GM23248 (cell line): ENCODE measurements around the gene UBQLN4. TPM values are rescaled to one million over a fixed set of nuclear protein-coding genes. Genes with fewer than 3 reads are reported as not detected.

ENCODE experiments used
- DNase-seq: peaks from one replicate; pipeline ENCODE4 v3.0.0-alpha.2; 2015
- H2AFZ ChIP-seq: fragments of 200-600 bp; sonication (generic); 2 replicates; pipeline ENCODE4 v1.6.1; 2016; ENCODE audit warnings: antibody characterized with exemption
- H3F3A ChIP-seq: fragments of 200-600 bp; sonication (generic); 2 replicates; pipeline ENCODE4 v1.6.1; 2016; ENCODE audit warnings: mild to moderate bottlenecking, antibody characterized with exemption, mixed run types; ENCODE audit not compliant: insufficient read depth
- H3K27ac ChIP-seq: fragments of 200-600 bp; sonication (generic); 2 replicates; pipeline ENCODE4 v1.5.1; 2016; ENCODE audit warnings: mild to moderate bottlenecking
- H3K27me3 ChIP-seq: fragments of 200-600 bp; sonication (generic); replicated peaks from 2 replicates; pipeline ENCODE4 v1.6.1; 2016; ENCODE audit warnings: mild to moderate bottlenecking; ENCODE audit not compliant: insufficient read depth
- H3K36me3 ChIP-seq: fragments of 200-600 bp; sonication (generic); 2 replicates; pipeline ENCODE4 v1.6.1; 2016; ENCODE audit warnings: low read depth, mild to moderate bottlenecking
- H3K4me1 ChIP-seq: fragments of 200-600 bp; sonication (generic); 2 replicates; pipeline ENCODE4 v1.6.1; 2016; ENCODE audit warnings: mild to moderate bottlenecking; ENCODE audit not compliant: insufficient read depth
- H3K4me2 ChIP-seq: fragments of 200-600 bp; sonication (generic); one replicate; pipeline ENCODE4 v1.6.1; 2016; ENCODE audit warnings: mild to moderate bottlenecking; ENCODE audit not compliant: unreplicated experiment
- H3K4me3 ChIP-seq: fragments of 200-600 bp; sonication (generic); 2 replicates; pipeline ENCODE4 v1.5.1; 2016; ENCODE audit warnings: mild to moderate bottlenecking
- H3K79me2 ChIP-seq: fragments of 200-600 bp; sonication (generic); 2 replicates; pipeline ENCODE4 v1.6.1; 2016; ENCODE audit warnings: mild to moderate bottlenecking; ENCODE audit not compliant: insufficient read depth
- H3K9ac ChIP-seq: fragments of 200-600 bp; sonication (generic); 2 replicates; pipeline ENCODE4 v1.6.1; 2016; ENCODE audit warnings: mild to moderate bottlenecking
- H3K9me2 ChIP-seq: fragments of 200-600 bp; sonication (generic); 2 replicates; pipeline ENCODE4 v1.6.1; 2016; ENCODE audit warnings: mixed run types, mild to moderate bottlenecking, moderate library complexity; ENCODE audit not compliant: insufficient read depth
- H3K9me3 ChIP-seq: fragments of 200-600 bp; sonication (generic); one replicate; pipeline ENCODE4 v1.6.1; 2017; ENCODE audit warnings: low read depth
- H4K20me1 ChIP-seq: fragments of 200-600 bp; sonication (generic); 2 replicates; pipeline ENCODE4 v1.6.0; 2016; ENCODE audit not compliant: insufficient read depth
- EZH2 ChIP-seq: fragments of 200-600 bp; sonication (generic); IDR thresholded peaks from 2 replicates; pipeline ENCODE4 v1.6.1; 2018; ENCODE audit warnings: antibody characterized with exemption, mild to moderate bottlenecking; ENCODE audit not compliant: insufficient read depth, poor library complexity, severe bottlenecking
- EZH2phosphoT487 ChIP-seq: fragments of 200-600 bp; sonication (generic); IDR thresholded peaks from 2 replicates; pipeline ENCODE4 v1.6.1; 2018; ENCODE audit warnings: antibody characterized with exemption, moderate library complexity, mild to moderate bottlenecking, low read depth; ENCODE audit not compliant: insufficient read depth
- WGBS, 2 experiments: methylation state at CpG; one replicate each; pipeline ENCODE4 v1.1.6; 2015 to 2017; ENCODE audit warnings: low lambda C conversion rate in 2 of 2, low coverage in 1 of 2; ENCODE audit errors: missing lambda C conversion rate in 2 of 2; 5-methylcytosine and 5-hydroxymethylcytosine counted together
- in situ Hi-C: fragments of 300-500 bp; cut with MboI; formaldehyde crosslinking; loops from 2 replicates; pipeline ENCODE4 v1.15.0; 2020
- polyA plus RNA-seq: library from polyadenylated mRNA; unstranded; fragments of >200 nt; fragmentation: Nextera tagmentation; extraction: Ambion mirVana; gene quantifications from 2 replicates; pipeline ENCODE4 v1.2.1, GENCODE V29; 2016
- total RNA-seq: library from RNA; depleted of rRNA; stranded (reverse); fragments of >200 nt; shearing (Covaris generic); gene quantifications from 2 replicates; pipeline ENCODE4 v1.2.3, GENCODE V29; 2014

UBQLN4 gene
- total and polyA plus RNA-seq, 2 experiments from 2014 or later: 9.9 to 18.4 TPM

GRCh38 chr1:156002188-156002911 is 51.2 kb downstream of the UBQLN4 start:
- Histone ChIP-seq H2AFZ (no peak overlapping the region), H3K79me2 (no peaks in the 10 kb centered on the region), H4K20me1 (no peaks in the 10 kb centered on the region), H3K9ac (no peak overlapping the region), H3K4me3 (no peak overlapping the region), H3K9me3 (no peaks in the 10 kb centered on the region), H3F3A (peaks cover 11% of the 10 kb centered on the region), H3K4me1 (no peaks in the 10 kb centered on the region; the same call in 1 of the 2 replicates), H3K9me2 (no peaks in the 10 kb centered on the region), H3K27me3 (no peaks in the 10 kb centered on the region), H3K36me3 (no peaks in the 10 kb centered on the region), H3K27ac (no peak overlapping the region), H3K4me2 (no peak overlapping the region)
- WGBS, 2 experiments: 44 to 47% methylated on average over 3 of the region's 3 CpGs
- DNase-seq: no peak
- in situ Hi-C loops: no loop called here
- TF ChIP-seq EZH2phosphoT487: no peak

- 59 to 60% methylated on average over 4 of the region's 4 CpGs for WGBS, 2 experiments
- no peak for TF ChIP-seq EZH2phosphoT487
- TF ChIP-seq EZH2: no peak
- Histone ChIP-seq H3K27me3 (no peaks in the 10 kb centered on the region), H3K4me1 (no peaks in the 10 kb centered on the region; the same call in 1 of the 2 replicates), H3K9me2 (no peaks in the 10 kb centered on the region), H3F3A (peaks cover 11% of the 10 kb centered on the region; the same call in 1 of the 2 replicates), H3K9me3 (no peaks in the 10 kb centered on the region), H3K36me3 (no peaks in the 10 kb centered on the region), H3K9ac (no peak overlapping the region), H3K79me2 (no peaks in the 10 kb centered on the region), H3K27ac (no peak overlapping the region), H3K4me3 (no peak overlapping the region), H4K20me1 (no peaks in the 10 kb centered on the region), H3K4me2 (no peak overlapping the region), H2AFZ (no peak overlapping the region)
- DNase-seq: no peak
- in situ Hi-C loops: no loop called here
Observed at GRCh38 chr1:156001662-156002171, 51.9 kb downstream of the UBQLN4 start.

- H4K20me1 ChIP-seq: no peaks in the 10 kb centered on the region
- H2AFZ ChIP-seq: no peak overlapping the region
- WGBS, 2 experiments: 58 to 64% methylated on average over 10 of the region's 10 CpGs
- in situ Hi-C loops: no loop called here
- H3K27me3 ChIP-seq: no peaks in the 10 kb centered on the region
- no peaks in the 10 kb centered on the region for H3K36me3 ChIP-seq
- no peak for DNase-seq
- H3K9me3 ChIP-seq: no peaks in the 10 kb centered on the region
- H3K9me2 ChIP-seq: no peaks in the 10 kb centered on the region
- peaks cover 11% of the 10 kb centered on the region; the same call in 1 of the 2 replicates for H3F3A ChIP-seq
- TF ChIP-seq EZH2phosphoT487: no peak
- no peak for TF ChIP-seq EZH2
- no peak overlapping the region for H3K27ac ChIP-seq
- H3K4me1 ChIP-seq: no peaks in the 10 kb centered on the region; the same call in 1 of the 2 replicates
- no peaks in the 10 kb centered on the region for H3K79me2 ChIP-seq
- no peak overlapping the region for H3K4me3 ChIP-seq
- H3K9ac ChIP-seq: no peak overlapping the region
- H3K4me2 ChIP-seq: no peak overlapping the region
Observed at GRCh38 chr1:156001021-156001661, 52.5 kb downstream of the UBQLN4 start.

- no peaks in the 10 kb centered on the region; the same call in 1 of the 2 replicates for H3K4me1 ChIP-seq
- no peak overlapping the region for H2AFZ ChIP-seq
- WGBS, 2 experiments: 91 to 96% methylated on average over 1 of the region's 1 CpG
- no peak for DNase-seq
- no peak overlapping the region for H3K4me2 ChIP-seq
- no peaks in the 10 kb centered on the region for H3K27me3 ChIP-seq
- in situ Hi-C loops: no loop called here
- H4K20me1 ChIP-seq: no peaks in the 10 kb centered on the region
- H3K9me3 ChIP-seq: no peaks in the 10 kb centered on the region
- H3K79me2 ChIP-seq: no peaks in the 10 kb centered on the region
- no peaks in the 10 kb centered on the region for H3K36me3 ChIP-seq
- H3F3A ChIP-seq: peaks cover 3% of the 10 kb centered on the region; the same call in 1 of the 2 replicates
- no peak overlapping the region for H3K4me3 ChIP-seq
- H3K9me2 ChIP-seq: no peaks in the 10 kb centered on the region
- no peak overlapping the region for H3K9ac ChIP-seq
- TF ChIP-seq EZH2phosphoT487 (no peak), EZH2 (no peak)
- H3K27ac ChIP-seq: no peak overlapping the region
Observed at GRCh38 chr1:155999964-156000363, 53.6 kb downstream of the UBQLN4 start.
